ENCODE results near the gene IFRD2.

The IFRD2 gene

DNA sequence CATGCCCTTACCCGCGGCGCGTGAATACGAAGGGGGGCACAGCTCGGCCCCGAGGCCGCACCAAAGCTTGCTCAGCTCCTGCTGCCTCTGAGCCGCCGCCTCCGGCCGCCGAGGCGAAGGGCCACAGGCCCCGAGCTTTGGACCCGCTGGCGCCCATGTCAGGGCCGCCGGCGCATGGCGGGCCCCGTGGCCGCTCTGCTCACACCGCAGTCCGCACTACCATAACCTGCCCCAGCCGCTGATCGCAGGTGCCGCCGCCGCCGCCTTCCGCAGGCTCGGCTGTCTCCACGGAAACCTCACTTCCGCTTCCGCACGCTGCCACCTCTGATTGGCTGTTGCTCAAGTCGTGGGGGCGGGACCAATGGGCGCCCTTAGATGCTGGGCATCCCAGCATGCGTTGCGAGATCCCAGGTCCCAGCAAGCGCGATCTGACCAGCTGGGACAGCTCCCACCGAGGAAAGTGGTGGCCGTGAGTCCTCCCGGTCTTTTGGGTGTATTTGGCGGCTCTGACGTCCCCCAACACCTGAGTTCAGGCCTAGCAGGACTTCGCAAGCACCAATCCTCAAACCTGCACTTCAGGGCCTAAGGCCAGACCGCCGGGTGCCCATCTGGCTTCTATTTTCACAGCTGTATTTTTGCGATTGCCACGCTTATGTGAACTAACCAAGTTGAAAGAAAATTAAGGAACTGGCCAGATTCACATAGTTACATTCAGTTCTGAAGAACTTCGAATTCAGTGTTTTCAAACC is 35.9 kb upstream of the IFRD2 start, which contains the start of gene TUSC2:
Gene TUSC2 (minus strand): TSS at position 281 of the 749 bp plus-strand sequence. CDS start 124 bp downstream, at position 157.
- TF ChIP-seq, protein P1, sequence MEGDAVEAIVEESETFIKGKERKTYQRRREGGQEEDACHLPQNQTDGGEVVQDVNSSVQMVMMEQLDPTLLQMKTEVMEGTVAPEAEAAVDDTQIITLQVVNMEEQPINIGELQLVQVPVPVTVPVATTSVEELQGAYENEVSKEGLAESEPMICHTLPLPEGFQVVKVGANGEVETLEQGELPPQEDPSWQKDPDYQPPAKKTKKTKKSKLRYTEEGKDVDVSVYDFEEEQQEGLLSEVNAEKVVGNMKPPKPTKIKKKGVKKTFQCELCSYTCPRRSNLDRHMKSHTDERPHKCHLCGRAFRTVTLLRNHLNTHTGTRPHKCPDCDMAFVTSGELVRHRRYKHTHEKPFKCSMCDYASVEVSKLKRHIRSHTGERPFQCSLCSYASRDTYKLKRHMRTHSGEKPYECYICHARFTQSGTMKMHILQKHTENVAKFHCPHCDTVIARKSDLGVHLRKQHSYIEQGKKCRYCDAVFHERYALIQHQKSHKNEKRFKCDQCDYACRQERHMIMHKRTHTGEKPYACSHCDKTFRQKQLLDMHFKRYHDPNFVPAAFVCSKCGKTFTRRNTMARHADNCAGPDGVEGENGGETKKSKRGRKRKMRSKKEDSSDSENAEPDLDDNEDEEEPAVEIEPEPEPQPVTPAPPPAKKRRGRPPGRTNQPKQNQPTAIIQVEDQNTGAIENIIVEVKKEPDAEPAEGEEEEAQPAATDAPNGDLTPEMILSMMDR (conservative IDR thresholded peaks at IDR 0.05), result no peak
- peak within 1 kb of the TSS; percentile 85 for H3K27ac ChIP-seq

DNA sequence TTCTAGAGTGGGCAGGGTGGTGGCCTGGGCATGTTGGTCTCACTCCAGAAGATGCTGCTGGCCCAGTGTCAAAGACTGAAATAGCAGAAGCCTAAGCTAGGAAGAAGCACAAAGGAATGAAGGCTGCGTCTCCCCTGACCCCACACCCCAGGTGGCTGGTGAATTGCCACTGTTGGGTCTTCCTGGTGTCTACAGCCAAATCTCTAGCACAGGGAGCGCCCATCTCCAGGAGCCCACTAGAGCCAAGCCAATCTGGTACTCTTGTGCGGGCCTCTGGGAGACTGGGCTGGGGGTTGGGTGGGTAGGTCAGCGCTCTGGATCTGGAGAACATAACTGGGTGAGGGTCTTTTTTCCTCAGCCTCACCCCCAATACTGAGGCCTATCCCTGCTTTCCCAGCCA is 34.9 kb upstream of the IFRD2 start:
- peak overlapping the region; percentile 85 for H3K27ac ChIP-seq

DNA sequence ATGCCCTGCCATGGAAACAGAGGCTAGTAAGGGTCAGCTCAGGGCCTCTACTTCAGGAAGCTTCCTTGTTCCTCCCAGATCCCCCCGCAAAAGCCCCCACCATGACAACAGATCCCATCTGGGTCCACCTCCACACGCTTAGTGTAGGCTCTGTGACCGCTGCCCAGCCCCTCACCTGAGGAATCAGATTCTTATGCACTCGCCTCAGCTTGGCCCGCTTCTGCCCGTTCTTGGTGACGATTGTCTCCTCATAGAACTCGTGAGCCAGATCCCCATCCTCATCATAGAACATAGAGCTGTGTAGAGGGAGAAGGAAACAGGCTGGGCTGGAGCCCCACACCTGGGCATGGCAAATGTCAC is 33.9 kb upstream of the IFRD2 start:
- no peak overlapping the region for H3K27ac ChIP-seq
- TF ChIP-seq, protein P1 (conservative IDR thresholded peaks at IDR 0.05), result no peak

More for the DNA sequence above, 34.9 kb upstream of the IFRD2 start:
- TF ChIP-seq, protein P1 (conservative IDR thresholded peaks at IDR 0.05), result no peak

DNA sequence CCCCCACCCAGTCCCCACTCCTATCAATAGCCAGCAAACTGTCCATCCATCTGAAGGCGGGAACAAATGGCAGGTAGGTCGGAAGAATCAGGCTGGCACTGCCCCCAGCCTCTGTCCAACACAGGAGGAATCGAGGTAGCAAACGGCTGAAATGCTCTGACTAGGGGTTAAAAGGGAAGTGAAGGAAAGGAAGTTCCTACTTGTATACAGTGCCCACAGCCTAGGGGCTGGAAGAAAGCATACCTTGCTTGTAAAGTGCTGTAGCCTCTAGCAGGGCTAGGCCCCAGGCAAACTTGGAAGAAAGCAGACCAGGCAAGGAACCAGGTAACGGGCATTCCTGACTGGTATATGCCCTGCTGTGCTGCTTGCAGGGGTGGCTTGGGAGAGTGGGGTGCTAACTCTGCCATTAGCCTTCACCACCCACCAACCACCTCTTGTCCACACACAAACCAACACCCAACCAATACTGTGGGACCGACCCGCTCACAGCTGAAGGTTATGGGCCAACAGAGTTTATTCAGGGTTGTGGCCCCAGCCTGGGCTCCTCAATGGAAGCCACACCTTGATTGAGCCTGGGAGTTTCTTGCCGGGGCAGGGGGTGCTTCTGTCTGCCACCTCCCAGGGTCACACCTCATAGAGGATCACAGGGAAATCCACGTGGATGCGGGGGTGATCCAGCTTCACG is 33.4 kb upstream of the IFRD2 start:
- TF ChIP-seq, protein P1 (conservative IDR thresholded peaks at IDR 0.05), result no peak
- H3K27ac ChIP-seq, result no peak overlapping the region

DNA sequence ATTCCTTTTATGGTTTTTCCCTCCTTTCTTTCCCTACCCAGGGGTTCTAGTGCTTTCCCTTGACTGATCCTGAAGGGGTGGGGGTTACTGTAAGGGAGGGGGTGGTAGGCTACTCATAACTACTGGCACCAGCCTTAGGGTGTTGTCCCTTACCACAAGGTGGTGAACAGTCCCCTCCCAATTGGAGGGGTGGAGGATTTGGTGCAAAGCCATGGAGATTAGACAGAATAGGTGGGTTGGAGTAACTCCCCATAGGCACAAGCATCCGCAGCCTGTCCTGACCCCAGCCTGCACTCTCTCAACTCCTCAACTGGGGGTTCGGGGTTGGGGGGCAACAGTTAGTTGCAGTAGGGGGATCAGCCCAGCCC is 32.9 kb upstream of the IFRD2 start:
- TF ChIP-seq, protein P1 (conservative IDR thresholded peaks at IDR 0.05), result no peak
- H3K27ac ChIP-seq, result no peak overlapping the region

DNA sequence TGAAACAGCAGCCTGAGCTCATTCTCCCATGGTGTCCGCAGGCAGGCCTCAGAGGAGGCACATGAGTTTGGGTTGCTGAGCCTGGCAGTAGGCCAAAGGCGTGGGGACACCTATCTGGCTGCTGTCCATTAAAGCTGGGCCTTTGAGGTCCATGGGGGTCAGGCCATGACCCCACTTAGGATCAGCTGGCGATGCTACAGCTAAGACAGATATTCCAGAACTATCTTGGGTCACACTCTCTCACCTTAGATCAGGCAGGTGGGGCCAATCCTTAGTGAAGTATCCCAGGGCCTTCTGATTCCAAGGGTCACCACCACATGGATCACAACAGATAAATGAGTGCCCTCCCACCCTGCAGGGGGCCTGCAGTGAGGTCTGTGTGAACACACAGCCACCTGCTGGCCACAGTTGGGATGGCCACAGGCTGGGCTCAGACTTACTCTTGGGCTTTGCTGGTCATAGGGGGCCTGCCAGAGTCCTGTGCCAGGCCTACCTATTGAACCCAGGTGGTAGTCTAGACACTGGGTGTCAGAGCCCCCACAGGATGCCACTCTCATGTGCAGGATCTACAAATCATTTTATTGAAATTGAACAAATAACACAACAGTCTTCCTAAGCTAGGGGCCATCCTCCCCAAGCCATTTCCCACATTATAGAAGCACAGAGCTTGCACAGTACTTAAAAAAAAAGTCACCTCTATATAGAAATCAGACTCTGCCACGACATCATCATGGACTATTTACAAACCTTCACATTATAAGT is 32.3 kb upstream of the IFRD2 start:
- peak overlapping the region; percentile 97; the same call in 1 of the 2 replicates for H3K27ac ChIP-seq

More for the DNA sequence above, 32.3 kb upstream of the IFRD2 start:
- TF ChIP-seq, protein P1 (conservative IDR thresholded peaks at IDR 0.05), result peak; percentile 95
